Measurements from ENCODE around the gene PLXNB2.

Gene PLXNB2

GRCh38 chr22:50347157-50347556, 39.7 kb upstream of the PLXNB2 start:
- no peak for TF ChIP-seq CTCF (IDR thresholded peaks at IDR 0.05)
- Histone ChIP-seq H3K4me3 (no peak overlapping the region), H3K36me3 (peaks cover 0 to 10% (median 0%) of the 10 kb centered on the region in 3 donors), H3K9me3 (no peaks in the 10 kb centered on the region), H3K4me1 (peaks cover 0 to 22% (median 13%) of the 10 kb centered on the region in 4 donors), H3K27ac (no peak overlapping the region), H3K27me3 (no peaks in the 10 kb centered on the region)
- intact Hi-C loops (cut with DNase I; ENCODE audit: low total_unique reads) = no loop called here
- no peak for DNase-seq

GRCh38 chr22:50346470-50346869, 39.0 kb upstream of the PLXNB2 start:
- no peak for TF ChIP-seq CTCF (IDR thresholded peaks at IDR 0.05)
- H3K4me3 ChIP-seq = no peak overlapping the region
- H3K4me1 ChIP-seq = peaks cover 0 to 25% (median 15%) of the 10 kb centered on the region in 4 donors
- no peak overlapping the region for H3K27ac ChIP-seq
- DNase-seq = no peak
- no peaks in the 10 kb centered on the region for H3K27me3 ChIP-seq
- no peaks in the 10 kb centered on the region for H3K9me3 ChIP-seq
- peaks cover 0 to 3% (median 0%) of the 10 kb centered on the region in 3 donors for H3K36me3 ChIP-seq
- intact Hi-C loops (cut with DNase I; ENCODE audit: low total_unique reads) = no loop called here

- Histone ChIP-seq H3K9me3 (no peaks in the 10 kb centered on the region), H3K4me1 (peaks cover 0 to 25% (median 15%) of the 10 kb centered on the region in 4 donors), H3K36me3 (no peaks in the 10 kb centered on the region), H3K27ac (peak overlapping the region; percentile 87 to 88), H3K27me3 (no peaks in the 10 kb centered on the region), H3K4me3 (peak overlapping the region; percentile 99)
- DNase-seq = no peak
- no peak for TF ChIP-seq CTCF (IDR thresholded peaks at IDR 0.05)
- intact Hi-C loops (cut with DNase I; ENCODE audit: low total_unique reads) = loop anchor here (2.0 kb wide), 2 partner anchors 17 to 99 kb away; partner anchors contain the start of genes DENND6B and TUBGCP6
These were observed 36.1 kb upstream of the PLXNB2 start for GRCh38 chr22:50343541-50343935.

GRCh38 chr22:50342651-50343540, 35.5 kb upstream of the PLXNB2 start, which contains the start of gene PPP6R2:
PPP6R2 (plus strand) TSS chr22:50343327; CDS start chr22:50393909, 50,582 bp downstream.
- intact Hi-C loops (cut with DNase I; ENCODE audit: low total_unique reads) = loop anchor here (2.0 kb wide), 2 partner anchors 16 to 98 kb away; partner anchors contain the start of genes DENND6B and TUBGCP6

More at GRCh38 chr22:50342651-50343540, 35.5 kb upstream of the PLXNB2 start, which contains the start of gene PPP6R2:
- peaks cover 0 to 25% (median 15%) of the 10 kb centered on the region in 4 donors for H3K4me1 ChIP-seq
- peak within 1 kb of the TSS; percentile 87 to 88 for H3K27ac ChIP-seq
- H3K9me3 ChIP-seq = no peaks in the 10 kb centered on the region
- no peak for TF ChIP-seq CTCF (IDR thresholded peaks at IDR 0.05)
- DNase-seq = peak; percentile 71 to 89
- peak within 1 kb of the TSS; percentile 99 for H3K4me3 ChIP-seq
- no peaks in the 10 kb centered on the region for H3K27me3 ChIP-seq
- no peaks in the 10 kb centered on the region for H3K36me3 ChIP-seq

Data from tibial artery (tissue), 4 donors.